Measurements from ENCODE around the gene RSPRY1. TPM values are rescaled to one million over a fixed set of nuclear protein-coding genes. Genes with fewer than 3 reads are reported as not detected.

The RSPRY1 gene
- total RNA-seq, 1 donor from 2014 or later: 63.7 TPM

- Mint-ChIP-seq H3K27me3 (no peaks in the 10 kb centered on the region), H3K9me3 (ENCODE audit: low read depth) (no peaks in the 10 kb centered on the region), H3K27ac (peak overlapping the region; percentile 23), H3K4me3 (ENCODE audit: low read depth) (no peak overlapping the region), H3K36me3 (ENCODE audit: insufficient read depth) (peaks cover 6% of the 10 kb centered on the region), H3K4me1 (ENCODE audit: low read depth) (peaks cover 6% of the 10 kb centered on the region)
- TF ChIP-seq CTCF (IDR thresholded peaks at IDR 0.05; ENCODE audit: unreplicated experiment): no peak
- DNase-seq (ENCODE audit: low spot score, unreplicated experiment): no peak
Observed at GRCh38 chr16:57256601-57257395, 70.7 kb downstream of the RSPRY1 start.

- TF ChIP-seq CTCF (IDR thresholded peaks at IDR 0.05; ENCODE audit: unreplicated experiment): no peak
- no peak for DNase-seq (ENCODE audit: low spot score, unreplicated experiment)
- Mint-ChIP-seq H3K9me3 (ENCODE audit: low read depth) (no peaks in the 10 kb centered on the region), H3K4me1 (ENCODE audit: low read depth) (peaks cover 6% of the 10 kb centered on the region), H3K4me3 (ENCODE audit: low read depth) (no peak overlapping the region), H3K36me3 (ENCODE audit: insufficient read depth) (peaks cover 1% of the 10 kb centered on the region), H3K27me3 (no peaks in the 10 kb centered on the region), H3K27ac (no peak overlapping the region)
Observed at GRCh38 chr16:57257455-57258070, 71.4 kb downstream of the RSPRY1 start.

GRCh38 chr16:57258226-57258909 lies 72.2 kb downstream of the RSPRY1 start:
- Mint-ChIP-seq H3K4me1 (ENCODE audit: low read depth) (peaks cover 9% of the 10 kb centered on the region), H3K9me3 (ENCODE audit: low read depth) (no peaks in the 10 kb centered on the region), H3K27ac (no peak overlapping the region), H3K27me3 (no peaks in the 10 kb centered on the region), H3K36me3 (ENCODE audit: insufficient read depth) (no peaks in the 10 kb centered on the region), H3K4me3 (ENCODE audit: low read depth) (no peak overlapping the region)
- no peak for DNase-seq (ENCODE audit: low spot score, unreplicated experiment)
- no peak for TF ChIP-seq CTCF (IDR thresholded peaks at IDR 0.05; ENCODE audit: unreplicated experiment)

GRCh38 chr16:57258910-57259475 lies 72.9 kb downstream of the RSPRY1 start:
- H3K27ac Mint-ChIP-seq: no peak overlapping the region
- no peak for TF ChIP-seq CTCF (IDR thresholded peaks at IDR 0.05; ENCODE audit: unreplicated experiment)
- no peak overlapping the region for H3K4me3 Mint-ChIP-seq (ENCODE audit: low read depth)
- no peaks in the 10 kb centered on the region for H3K36me3 Mint-ChIP-seq (ENCODE audit: insufficient read depth)
- DNase-seq (ENCODE audit: low spot score, unreplicated experiment): no peak
- H3K9me3 Mint-ChIP-seq (ENCODE audit: low read depth): no peaks in the 10 kb centered on the region
- H3K27me3 Mint-ChIP-seq: no peaks in the 10 kb centered on the region
- peaks cover 9% of the 10 kb centered on the region for H3K4me1 Mint-ChIP-seq (ENCODE audit: low read depth)

GRCh38 chr16:57260294-57260929 lies 74.3 kb downstream of the RSPRY1 start:
- Mint-ChIP-seq H3K27me3 (no peaks in the 10 kb centered on the region), H3K4me1 (ENCODE audit: low read depth) (peaks cover 11% of the 10 kb centered on the region), H3K9me3 (ENCODE audit: low read depth) (no peaks in the 10 kb centered on the region), H3K36me3 (ENCODE audit: insufficient read depth) (no peaks in the 10 kb centered on the region), H3K4me3 (ENCODE audit: low read depth) (no peak overlapping the region), H3K27ac (peak overlapping the region; percentile 76)
- no peak for DNase-seq (ENCODE audit: low spot score, unreplicated experiment)
- no peak for TF ChIP-seq CTCF (IDR thresholded peaks at IDR 0.05; ENCODE audit: unreplicated experiment)
